Endothelial cell of umbilical vein (primary cell): ENCODE measurements around the gene SLC25A13. TPM values are rescaled to one million over a fixed set of nuclear protein-coding genes. Genes with fewer than 3 reads are reported as not detected.

Experiments used
- BruUV-seq: library from RNA; stranded (reverse); fragments of 400-500 nt; replicated peaks from 2 replicates; lab custom pipeline; 2021; lab: Mats Ljungman, UMichigan
- CTCF ChIA-PET: fragments of 300-600, 350-600 bp; sonication (Branson Sonifier 250); formaldehyde crosslinking; loops from one replicate; lab custom pipeline; 2021; ENCODE audit warnings: antibody characterized with exemption, inconsistent platforms; lab: Charles Lee
- POLR2A ChIA-PET: fragments of 300-600, 350-600 bp; sonication (Branson Sonifier 250); formaldehyde crosslinking; loops from one replicate; lab custom pipeline; 2021; ENCODE audit warnings: antibody characterized with exemption, inconsistent platforms; lab: Charles Lee
- DNase-seq: peaks from one replicate; pipeline ENCODE4 v3.0.0-alpha.2; 2011; ENCODE audit warnings: low read depth, low spot score
- FAIRE-seq: peaks from 2 replicates; lab custom pipeline; 2011; peaks lifted over from hg19 to GRCh38; lab: Jason Lieb, UNC
- H2AFZ ChIP-seq: 2 replicates; pipeline ENCODE4 v1.6.0; 2012; ENCODE audit warnings: low read depth, low read length, control low read depth, inconsistent platforms
- H3K27ac ChIP-seq: 2 replicates; pipeline ENCODE4 v1.5.1; 2011; ENCODE audit warnings: low read depth, mild to moderate bottlenecking, control low read depth, low read length, moderate library complexity; ENCODE audit not compliant: insufficient read depth
- H3K27me3 ChIP-seq, 2 experiments: 2 replicates each; pipeline versions ENCODE4 v1.6.0 to v1.6.1; 2011; ENCODE audit warnings: low read length in 2 of 2, mixed read lengths in 1 of 2; ENCODE audit not compliant: control insufficient read depth in 2 of 2, insufficient read depth in 2 of 2
- H3K36me3 ChIP-seq, 2 experiments: 2 replicates in 1 of 2; 3 replicates in 1 of 2; pipeline ENCODE4 v1.5.1; 2011; ENCODE audit warnings: low read length in 2 of 2, mild to moderate bottlenecking in 1 of 2, moderate library complexity in 1 of 2; ENCODE audit not compliant: control insufficient read depth in 2 of 2, insufficient read depth in 2 of 2; ENCODE audit errors: extremely low read depth in 1 of 2
- H3K4me1 ChIP-seq: 3 replicates; pipeline ENCODE4 v1.5.1; 2011; ENCODE audit warnings: mild to moderate bottlenecking, low read length; ENCODE audit not compliant: control insufficient read depth, insufficient read depth; ENCODE audit errors: extremely low read depth
- H3K4me2 ChIP-seq: 2 replicates; pipeline ENCODE4 v1.6.1; 2011; ENCODE audit warnings: low read length, control low read depth, mixed read lengths; ENCODE audit not compliant: insufficient read depth
- H3K4me3 ChIP-seq, 3 experiments: fragments of 200-600 bp in 1 of 3; sonication (generic), shearing (Covaris generic) in 1 of 3; replicated peaks in 1 of 3; 2 replicates each; pipeline ENCODE4 v1.5.1; 2011 to 2016; ENCODE audit warnings: control low read depth in 3 of 3, low read length in 3 of 3, mild to moderate bottlenecking in 2 of 3, inconsistent platforms in 1 of 3, low read depth in 1 of 3, moderate library complexity in 1 of 3; ENCODE audit not compliant: insufficient read depth in 1 of 3
- H3K79me2 ChIP-seq: 2 replicates; pipeline ENCODE4 v1.6.0; 2012; ENCODE audit warnings: low read length, inconsistent platforms; ENCODE audit not compliant: control insufficient read depth, insufficient read depth
- H3K9ac ChIP-seq: replicated peaks from 2 replicates; pipeline ENCODE3; 2011; ENCODE audit warnings: low read length, control low read depth; ENCODE audit not compliant: insufficient read depth; ENCODE audit errors: extremely low read depth
- H3K9me1 ChIP-seq: replicated peaks from 3 replicates; pipeline ENCODE4 v1.6.0; 2011; ENCODE audit warnings: mild to moderate bottlenecking, low read length; ENCODE audit not compliant: control insufficient read depth, insufficient read depth; ENCODE audit errors: extremely low read depth
- H3K9me3 ChIP-seq: replicated peaks from 2 replicates; pipeline ENCODE4 v1.5.1; 2012; ENCODE audit warnings: low read length, inconsistent platforms; ENCODE audit not compliant: control insufficient read depth, insufficient read depth
- H4K20me1 ChIP-seq: replicated peaks from 2 replicates; pipeline ENCODE3; 2011; ENCODE audit warnings: mild to moderate bottlenecking, low read length; ENCODE audit not compliant: control insufficient read depth, insufficient read depth; ENCODE audit errors: extremely low read depth
- CTCF ChIP-seq, 2 donors: IDR thresholded peaks; 1 replicate in 1 of 2; 2 replicates in 1 of 2; pipeline ENCODE4 v1.5.1; 2011; ENCODE audit warnings: low read length in 2 of 2, mild to moderate bottlenecking in 2 of 2, moderate library complexity in 2 of 2, control low read depth in 1 of 2, inconsistent platforms in 1 of 2, low read depth in 1 of 2; ENCODE audit not compliant: insufficient read depth in 1 of 2; ENCODE audit errors: extremely low read depth in 1 of 2
- EZH2 ChIP-seq: IDR thresholded peaks from 2 replicates; pipeline ENCODE4 v1.6.1; 2012; ENCODE audit warnings: borderline replicate concordance, low read depth, mild to moderate bottlenecking, moderate library complexity, low read length, inconsistent platforms; ENCODE audit not compliant: severe bottlenecking
- FOS ChIP-seq: IDR thresholded peaks from 2 replicates; pipeline ENCODE4 v1.6.1; 2011; ENCODE audit warnings: mild to moderate bottlenecking, low read length, moderate library complexity, borderline replicate concordance; ENCODE audit not compliant: insufficient read depth
- GATA2 ChIP-seq: IDR thresholded peaks from 2 replicates; pipeline ENCODE4 v1.7.0; 2011; ENCODE audit warnings: low read depth, mild to moderate bottlenecking, moderate library complexity, mixed read lengths, low read length; ENCODE audit not compliant: insufficient read length, insufficient read depth
- JUN ChIP-seq: IDR thresholded peaks from 2 replicates; pipeline ENCODE4 v1.6.1; 2011; ENCODE audit warnings: borderline replicate concordance, low read depth; ENCODE audit not compliant: insufficient read length, insufficient read depth
- MAX ChIP-seq: IDR thresholded peaks from 2 replicates; pipeline ENCODE4 v1.6.1; 2011; ENCODE audit not compliant: insufficient read depth, insufficient read length
- MYC ChIP-seq: IDR thresholded peaks from one replicate; pipeline ENCODE4 v1.6.1; 2011; ENCODE audit warnings: mild to moderate bottlenecking, low read depth, low read length
- POLR2A ChIP-seq: IDR thresholded peaks from 2 replicates; pipeline ENCODE4 v1.6.1; 2012; ENCODE audit warnings: low read depth, mild to moderate bottlenecking, control low read depth, low read length
- POLR2AphosphoS5 ChIP-seq: IDR thresholded peaks from 2 replicates; pipeline ENCODE4 v1.6.1; 2012; ENCODE audit warnings: low read depth, mild to moderate bottlenecking, control low read depth, low read length, moderate library complexity; ENCODE audit not compliant: insufficient read depth
- dilution Hi-C: fragments of 300-500 bp; cut with MboI; formaldehyde crosslinking; loops from one replicate; pipeline ENCODE4 v1.15.0; 2019; ENCODE audit warnings: low sequenced_read_pairs; ENCODE audit not compliant: extremely low pct_ligation_motif_present
- intact Hi-C: fragments of 100-400 bp; cut with micrococcal nuclease; formaldehyde crosslinking; loops from one replicate; pipeline ENCODE4 v1.10.0; 2022
- polyA plus RNA-seq, 4 experiments: library from polyadenylated mRNA; depleted of rRNA in 3 of 4; stranded (reverse) in 3 of 4; unstranded in 1 of 4; fragments of >200 nt; gene quantifications; 2 replicates each; pipeline versions ENCODE4 v1.2.1 to v1.2.3, GENCODE V29; 2011 to 2012; ENCODE audit warnings: missing spikeins in 1 of 4
- total RNA-seq: library from RNA; stranded (reverse); gene quantifications from 2 replicates; pipeline ENCODE4 v1.2.3, GENCODE V29; 2021

The SLC25A13 gene
- total and polyA plus RNA-seq, 2 donors (not counting 3 experiments of a cell fraction or from before 2014, with no cell fraction given): 13.2 to 34.4 TPM

GRCh38 chr7:96308950-96309263 lies 13.0 kb downstream of the SLC25A13 start:
- DNase-seq (no peak), FAIRE-seq (no peak)
- Histone ChIP-seq H3K4me1 (no peaks in the 10 kb centered on the region), H4K20me1 (peaks cover 6% of the 10 kb centered on the region), H3K27me3 (no peaks in the 10 kb centered on the region), H3K9me3 (no peaks in the 10 kb centered on the region), H3K36me3 (no peaks in the 10 kb centered on the region), H3K27ac (no peak overlapping the region), H3K4me3 (no peak overlapping the region), H3K79me2 (peaks cover 6% of the 10 kb centered on the region), H3K9me1 (no peaks in the 10 kb centered on the region), H2AFZ (no peak overlapping the region), H3K4me2 (no peak overlapping the region), H3K9ac (no peak overlapping the region)
- ChIA-PET CTCF (no interaction called here), POLR2A (no interaction called here)
- TF ChIP-seq JUN (no peak), MYC (no peak), EZH2 (no peak), MAX (no peak), GATA2 (no peak), POLR2A (no peak), POLR2AphosphoS5 (no peak), CTCF (IDR thresholded peaks at IDR 0.05; ENCODE audit: extremely low read depth in 1 of 2, insufficient read depth in 1 of 2, low read depth in 1 of 2, low read length in 2 of 2) (no peak), FOS (no peak)
- dilution Hi-C loops: no loop called here
- intact Hi-C loops: no loop called here
- no TSS peak for BruUV-seq
